H1 (cell line): ENCODE data around the gene GPS1. TPM values are rescaled to one million over a fixed set of nuclear protein-coding genes. Genes with fewer than 3 reads are reported as not detected.
A peak's percentile ranks its signal among the peaks of the same experiment; 100 is the strongest.

Experiments
- CTCF ChIA-PET: fragments of 300-600 bp; sonication (Branson Sonifier 250); formaldehyde crosslinking; loops from one replicate; lab custom pipeline; 2021; ENCODE audit not compliant: partially characterized antibody; lab: Charles Lee
- POLR2A ChIA-PET: fragments of 300-600 bp; sonication (Branson Sonifier 250); formaldehyde crosslinking; loops from one replicate; lab custom pipeline; 2021; ENCODE audit warnings: inconsistent platforms; ENCODE audit not compliant: partially characterized antibody; lab: Charles Lee
- DNase-seq, 2 experiments: peaks; one replicate each; pipeline versions ENCODE4 v3.0.0 to v3.0.0-alpha.2; 2010 to 2022; ENCODE audit warnings: low spot score in 2 of 2, low read depth in 1 of 2, mixed read lengths in 1 of 2
- FAIRE-seq: peaks from 2 replicates; lab custom pipeline; 2011; peaks lifted over from hg19 to GRCh38; lab: Jason Lieb, UNC
- H2AFZ ChIP-seq: 2 replicates; pipeline ENCODE4 v1.8.1; 2012; ENCODE audit warnings: low read length, inconsistent platforms
- H2AK5ac ChIP-seq: 2 replicates; pipeline ENCODE4 v1.6.1; 2013; ENCODE audit warnings: low read depth, low read length
- H2BK120ac ChIP-seq: replicated peaks from 2 replicates; pipeline ENCODE3; 2013; ENCODE audit warnings: low read depth, low read length, inconsistent platforms
- H2BK12ac ChIP-seq: 2 replicates; pipeline ENCODE4 v1.6.1; 2013; ENCODE audit warnings: low read depth, low read length
- H2BK15ac ChIP-seq: 2 replicates; pipeline ENCODE4 v1.6.1; 2013; ENCODE audit warnings: low read length
- H2BK20ac ChIP-seq: 2 replicates; pipeline ENCODE4 v1.6.1; 2013; ENCODE audit warnings: low read length
- H2BK5ac ChIP-seq: 2 replicates; pipeline ENCODE4 v1.6.1; 2013; ENCODE audit warnings: low read depth, low read length
- H3K14ac ChIP-seq: 2 replicates; pipeline ENCODE4 v1.6.1; 2013; ENCODE audit warnings: inconsistent platforms; ENCODE audit not compliant: insufficient read length
- H3K18ac ChIP-seq: 2 replicates; pipeline ENCODE4 v1.6.1; 2013; ENCODE audit warnings: low read length; ENCODE audit errors: extremely low read depth
- H3K23ac ChIP-seq: 2 replicates; pipeline ENCODE4 v1.6.1; 2013; ENCODE audit warnings: inconsistent platforms; ENCODE audit not compliant: insufficient read length
- H3K23me2 ChIP-seq: 2 replicates; pipeline ENCODE4 v1.6.1; 2013; ENCODE audit warnings: low read depth, low read length
- H3K27ac ChIP-seq: 2 replicates; pipeline ENCODE4 v1.6.1; 2011; ENCODE audit warnings: low read depth, low read length, inconsistent platforms
- H3K27me3 ChIP-seq, 4 experiments: replicated peaks in 1 of 4; 1 replicate in 1 of 4; 2 replicates in 3 of 4; pipeline versions ENCODE4 v1.6.1 to v1.8.1; 2011 to 2013; ENCODE audit warnings: low read length in 3 of 4, mild to moderate bottlenecking in 3 of 4, inconsistent platforms in 2 of 4, mixed read lengths in 2 of 4, moderate library complexity in 1 of 4; ENCODE audit not compliant: control insufficient read depth in 3 of 4, insufficient read depth in 3 of 4; ENCODE audit errors: extremely low read depth in 1 of 4
- H3K36me3 ChIP-seq, 4 experiments: 2 replicates each; pipeline versions ENCODE4 v1.6.1 to v1.8.1; 2011 to 2013; ENCODE audit warnings: mild to moderate bottlenecking in 4 of 4, low read length in 3 of 4, moderate library complexity in 2 of 4, control low read depth in 1 of 4, inconsistent platforms in 1 of 4; ENCODE audit not compliant: insufficient read depth in 4 of 4, control insufficient read depth in 2 of 4
- H3K4ac ChIP-seq: replicated peaks from 2 replicates; pipeline ENCODE3; 2013; ENCODE audit warnings: low read length, low read depth, mixed read lengths, inconsistent platforms; ENCODE audit not compliant: insufficient read length
- H3K4me1 ChIP-seq, 4 experiments: replicated peaks in 1 of 4; 1 replicate in 1 of 4; 2 replicates in 3 of 4; pipeline versions ENCODE4 v1.6.1 to v1.8.1; 2011 to 2013; ENCODE audit warnings: low read length in 3 of 4, inconsistent platforms in 2 of 4, mixed read lengths in 1 of 4; ENCODE audit not compliant: insufficient read depth in 4 of 4, control insufficient read depth in 3 of 4
- H3K4me2 ChIP-seq, 2 experiments: 2 replicates each; pipeline versions ENCODE4 v1.6.1 to v1.8.1; 2011 to 2013; ENCODE audit warnings: low read depth in 2 of 2, low read length in 2 of 2, control low read depth in 1 of 2, inconsistent platforms in 1 of 2, mild to moderate bottlenecking in 1 of 2; ENCODE audit not compliant: insufficient read depth in 1 of 2
- H3K4me3 ChIP-seq, 4 experiments: fragments of 200-600, 300-600 bp in 1 of 4; sonication (generic), shearing (Covaris generic), sonication (Bioruptor Twin) in 1 of 4; 2 replicates each; pipeline versions ENCODE4 v1.5.1 to v1.8.1; 2011 to 2016; ENCODE audit warnings: low read length in 4 of 4, low read depth in 3 of 4, control low read depth in 2 of 4, inconsistent platforms in 2 of 4, mild to moderate bottlenecking in 2 of 4, mixed read lengths in 1 of 4, moderate library complexity in 1 of 4; ENCODE audit not compliant: insufficient read depth in 2 of 4; ENCODE audit errors: extremely low read depth in 1 of 4
- H3K56ac ChIP-seq: replicated peaks from 2 replicates; pipeline ENCODE3; 2013; ENCODE audit warnings: low read depth, mild to moderate bottlenecking, mixed read lengths, low read length, inconsistent platforms; ENCODE audit not compliant: insufficient read length
- H3K79me1 ChIP-seq: 2 replicates; pipeline ENCODE4 v1.6.1; 2013; ENCODE audit warnings: low read depth, low read length, control low read depth
- H3K79me2 ChIP-seq, 2 experiments: 2 replicates each; pipeline versions ENCODE4 v1.6.1 to v1.8.1; 2012 to 2013; ENCODE audit warnings: low read length in 2 of 2, mild to moderate bottlenecking in 2 of 2, inconsistent platforms in 1 of 2; ENCODE audit not compliant: insufficient read depth in 2 of 2, control insufficient read depth in 1 of 2
- H3K9ac ChIP-seq, 4 experiments: replicated peaks in 1 of 4; 1 replicate in 1 of 4; 2 replicates in 3 of 4; pipeline versions ENCODE4 v1.6.1 to v1.8.1; 2011 to 2013; ENCODE audit warnings: low read depth in 3 of 4, low read length in 3 of 4, control low read depth in 2 of 4, mild to moderate bottlenecking in 2 of 4, moderate library complexity in 2 of 4, inconsistent platforms in 1 of 4; ENCODE audit errors: extremely low read depth in 1 of 4
- H3K9me3 ChIP-seq, 2 experiments: 2 replicates each; pipeline versions ENCODE4 v1.6.1 to v1.8.1; 2012 to 2013; ENCODE audit warnings: mild to moderate bottlenecking in 2 of 2, moderate library complexity in 2 of 2, control low read depth in 1 of 2, inconsistent platforms in 1 of 2, low read depth in 1 of 2, low read length in 1 of 2, mixed read lengths in 1 of 2; ENCODE audit not compliant: insufficient read depth in 2 of 2
- H4K20me1 ChIP-seq, 2 experiments: replicated peaks in 1 of 2; 2 replicates each; pipeline versions ENCODE3 to v1.8.1; 2011 to 2013; ENCODE audit warnings: inconsistent platforms in 2 of 2, low read length in 2 of 2, mild to moderate bottlenecking in 1 of 2; ENCODE audit not compliant: insufficient read depth in 2 of 2, control insufficient read depth in 1 of 2
- H4K5ac ChIP-seq: 2 replicates; pipeline ENCODE4 v1.6.1; 2013; ENCODE audit warnings: low read length, low read depth, mixed read lengths, inconsistent platforms; ENCODE audit not compliant: insufficient read length
- H4K8ac ChIP-seq: 2 replicates; pipeline ENCODE4 v1.8.0; 2013; ENCODE audit warnings: mild to moderate bottlenecking, moderate library complexity, low read length, inconsistent platforms; ENCODE audit not compliant: insufficient read depth; ENCODE audit errors: extremely low read depth
- H4K91ac ChIP-seq: replicated peaks from 2 replicates; pipeline ENCODE3; 2013; ENCODE audit warnings: low read length, mixed read lengths, inconsistent platforms; ENCODE audit not compliant: insufficient read length
- EP300 ChIP-seq, 2 experiments: IDR thresholded peaks; 1 replicate in 1 of 2; 2 replicates in 1 of 2; pipeline ENCODE4 v1.6.1; 2011 to 2012; ENCODE audit warnings: low read depth in 2 of 2, low read length in 2 of 2, mild to moderate bottlenecking in 2 of 2, borderline replicate concordance in 1 of 2, inconsistent platforms in 1 of 2, moderate library complexity in 1 of 2
- KDM5A ChIP-seq: fragments of 200-600 bp; IDR thresholded peaks from 2 replicates; pipeline ENCODE4 v1.7.1; 2012; ENCODE audit warnings: mild to moderate bottlenecking, low read length, inconsistent platforms, mixed read lengths
- POU5F1 ChIP-seq: IDR thresholded peaks from 2 replicates; pipeline ENCODE4 v1.6.1; 2011; ENCODE audit warnings: low read depth, mild to moderate bottlenecking, low read length, moderate library complexity
- WGBS, 2 experiments: shearing (Covaris generic) in 1 of 2; methylation state at CpG; one replicate each; pipeline versions ENCODE4 v1.1.6 to v1.1.7; 2013 to 2015; ENCODE audit warnings: low lambda C conversion rate in 2 of 2, mixed read lengths in 2 of 2, inconsistent platforms in 1 of 2, low coverage in 1 of 2, missing lambda C conversion rate in 1 of 2; ENCODE audit not compliant: insufficient replicate concordance in 2 of 2, insufficient coverage in 1 of 2, insufficient read length in 1 of 2; ENCODE audit errors: extremely low coverage in 1 of 2, missing lambda C conversion rate in 1 of 2; 5-methylcytosine and 5-hydroxymethylcytosine counted together
- polyA plus RNA-seq, 7 experiments: library from polyadenylated mRNA; depleted of rRNA in 3 of 7; stranded (reverse) in 5 of 7; unstranded in 2 of 7; fragments of >200 nt in 5 of 7; fragments of 200-250 nt in 2 of 7; gene quantifications; 1 replicate in 5 of 7; 2 replicates in 1 of 7; 4 replicates in 1 of 7; pipeline versions ENCODE4 v1.2.1 to v1.2.3, GENCODE V29; 2011 to 2013; ENCODE audit warnings: missing spikeins in 2 of 7, mixed read lengths in 2 of 7
- total RNA-seq: library from RNA; stranded (reverse); fragmentation: NEBNext Ultra II Directional; extraction: Animal tissue kit (Norgen Biotek cat#: 25700); gene quantifications from 2 replicates; pipeline ENCODE4 v1.2.1, GENCODE V29; 2021

Gene GPS1
- total and polyA plus RNA-seq, 2 of the 8 experiments (the other 6 are each of a cell fraction or from before 2014, with no cell fraction given), result 153 to 277 TPM

- Histone ChIP-seq H3K23me2 (peaks cover 6% of the 10 kb centered on the region; the same call in 1 of the 2 replicates), H3K27me3 (no peaks in the 10 kb centered on the region; a peak in 1 of 7 replicates), H3K9me3 (no peaks in the 10 kb centered on the region), H3K14ac (no peak overlapping the region), H3K9ac (no peak overlapping the region), H3K18ac (no peak overlapping the region), H4K5ac (no peak overlapping the region), H3K27ac (no peak overlapping the region), H3K4me1 (peaks cover 0 to 11% (median 6%) of the 10 kb centered on the region in 4 experiments; a peak in 5 of 7 replicates), H3K79me2 (peaks cover 0 to 12% of the 10 kb centered on the region in 2 experiments; a peak in 1 of 4 replicates), H3K4ac (no peak overlapping the region), H2BK20ac (no peak overlapping the region), H4K91ac (no peak overlapping the region), H2AK5ac (no peak overlapping the region), H2BK5ac (no peak overlapping the region), H3K79me1 (peaks cover 6% of the 10 kb centered on the region; the same call in 1 of the 2 replicates), H3K4me3 (no peak overlapping the region), H4K8ac (peak overlapping the region; percentile 71), H2BK15ac (no peak overlapping the region), H3K36me3 (peaks cover 7 to 30% (median 19%) of the 10 kb centered on the region in 4 experiments), H4K20me1 (peaks cover 4 to 20% of the 10 kb centered on the region in 2 experiments), H3K4me2 (peak overlapping the region in 1 of 2 experiments; percentile 97; a peak in 2 of 4 replicates), H3K56ac (no peak overlapping the region), H2AFZ (no peak overlapping the region), H2BK12ac (no peak overlapping the region), H2BK120ac (no peak overlapping the region), H3K23ac (no peak overlapping the region)
- DNase-seq (no peak), FAIRE-seq (no peak)
- WGBS, 2 experiments, result 95% methylated on average over 28 of the region's 28 CpGs; no CpG with 5 or more reads in 1 of the 2 experiments
- POLR2A ChIA-PET, result interaction anchor here (0.7 to 13.2 kb wide), 12 partner anchors 10 to 111 kb away, joined by 3 to 161 read pairs (median 4); partner anchors contain the start of genes DCXR, DUS1L and RAC3
- TF ChIP-seq POU5F1, result no peak
- TF ChIP-seq EP300 (IDR thresholded peaks at IDR 0.05; ENCODE audit: borderline replicate concordance in 1 of 2, low read depth in 2 of 2, low read length in 2 of 2), result no peak
- no peak for TF ChIP-seq KDM5A
- CTCF ChIA-PET, result interaction anchor here (1.0 to 5.4 kb wide), 5 partner anchors 9 to 24 kb away, joined by 3 to 40 read pairs (median 3); partner anchors contain the start of genes DCXR, DUS1L and RAC3
Measured at GRCh38 chr17:82053556-82054263, 2.0 kb downstream of the GPS1 start.
